AG09319 (cell line): Measurements from ENCODE around the gene RPTOR.

Source experiments
- DNase-seq: peaks from one replicate; pipeline ENCODE4 v3.0.0-alpha.2; 2010; ENCODE audit warnings: low read depth; ENCODE audit errors: extremely low read depth
- TF ChIP-seq, protein P1 (sequence below): IDR thresholded peaks from 2 replicates; pipeline ENCODE4 v1.5.1; 2011; ENCODE audit warnings: low read depth, mild to moderate bottlenecking, inconsistent platforms, low read length, moderate library complexity

Gene RPTOR

DNA sequence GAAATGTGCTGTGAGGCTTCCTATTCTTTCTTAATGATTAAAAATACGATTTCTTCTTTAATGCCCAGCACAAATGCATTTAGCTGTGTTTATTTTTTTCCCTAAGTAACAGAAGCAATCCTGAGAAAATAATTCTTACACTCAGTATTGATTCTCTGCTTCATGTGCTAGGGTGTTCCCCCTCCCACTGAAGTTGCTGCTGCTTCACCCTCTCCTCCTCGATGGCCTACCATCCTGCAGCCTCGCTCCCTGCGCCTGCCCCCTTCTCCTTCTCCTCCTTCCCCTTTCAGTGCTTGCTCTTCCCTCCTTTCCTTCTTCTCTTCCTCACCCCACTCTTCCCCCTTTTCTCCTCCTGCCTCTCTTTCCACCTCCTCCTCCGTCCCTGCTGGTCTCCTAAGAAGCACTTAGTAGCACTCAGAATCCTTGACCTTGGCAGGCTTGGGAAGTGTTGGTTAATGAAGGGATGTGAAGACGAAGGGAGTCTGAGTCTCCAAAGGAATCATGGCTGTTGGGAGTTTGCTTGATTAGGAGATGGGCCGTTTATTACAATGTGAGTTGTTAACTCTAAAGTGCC is 119.7 kb downstream of the RPTOR start:
- no peak for DNase-seq
- TF ChIP-seq, protein P1, sequence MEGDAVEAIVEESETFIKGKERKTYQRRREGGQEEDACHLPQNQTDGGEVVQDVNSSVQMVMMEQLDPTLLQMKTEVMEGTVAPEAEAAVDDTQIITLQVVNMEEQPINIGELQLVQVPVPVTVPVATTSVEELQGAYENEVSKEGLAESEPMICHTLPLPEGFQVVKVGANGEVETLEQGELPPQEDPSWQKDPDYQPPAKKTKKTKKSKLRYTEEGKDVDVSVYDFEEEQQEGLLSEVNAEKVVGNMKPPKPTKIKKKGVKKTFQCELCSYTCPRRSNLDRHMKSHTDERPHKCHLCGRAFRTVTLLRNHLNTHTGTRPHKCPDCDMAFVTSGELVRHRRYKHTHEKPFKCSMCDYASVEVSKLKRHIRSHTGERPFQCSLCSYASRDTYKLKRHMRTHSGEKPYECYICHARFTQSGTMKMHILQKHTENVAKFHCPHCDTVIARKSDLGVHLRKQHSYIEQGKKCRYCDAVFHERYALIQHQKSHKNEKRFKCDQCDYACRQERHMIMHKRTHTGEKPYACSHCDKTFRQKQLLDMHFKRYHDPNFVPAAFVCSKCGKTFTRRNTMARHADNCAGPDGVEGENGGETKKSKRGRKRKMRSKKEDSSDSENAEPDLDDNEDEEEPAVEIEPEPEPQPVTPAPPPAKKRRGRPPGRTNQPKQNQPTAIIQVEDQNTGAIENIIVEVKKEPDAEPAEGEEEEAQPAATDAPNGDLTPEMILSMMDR, result no peak

DNA sequence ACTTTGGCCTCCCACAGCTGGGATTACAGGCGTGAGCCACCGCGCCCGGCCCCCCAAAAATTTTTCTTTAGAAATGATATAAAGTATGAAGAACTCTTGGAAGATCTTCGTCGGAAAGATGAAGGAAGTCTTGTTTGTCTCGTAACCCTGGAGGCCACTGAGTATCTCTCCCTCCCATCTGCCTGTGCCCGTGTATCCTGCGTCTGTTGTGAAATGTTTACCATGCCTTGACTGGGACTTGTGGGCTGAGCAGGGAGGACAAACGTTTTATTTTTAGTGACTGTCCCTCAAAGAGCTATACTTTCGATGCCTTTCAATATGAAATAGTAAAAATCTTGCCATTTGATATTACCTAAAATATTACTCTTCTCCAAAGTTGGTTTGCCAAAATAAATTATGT is 121.2 kb downstream of the RPTOR start:
- no peak for DNase-seq
- TF ChIP-seq, protein P1, result no peak

DNA sequence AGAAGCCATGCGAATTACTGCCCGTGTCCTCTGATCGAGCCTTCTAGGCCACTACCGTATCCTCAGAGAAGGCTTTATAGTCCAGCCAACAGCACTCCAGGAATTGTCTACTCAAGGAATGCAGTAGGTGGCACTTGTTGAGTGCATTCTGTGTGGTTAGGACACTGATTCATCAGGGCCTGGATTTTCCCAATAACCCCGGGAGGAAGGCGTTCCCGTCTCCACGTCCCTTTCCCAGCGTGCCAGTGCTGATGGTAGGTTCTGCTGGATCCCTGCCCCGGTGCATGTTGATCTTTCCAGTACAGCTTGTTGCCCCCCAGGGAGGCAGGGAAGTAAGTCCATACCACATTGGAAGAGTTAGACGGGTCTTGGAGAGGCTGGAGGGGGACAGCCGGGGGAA is 122.2 kb downstream of the RPTOR start:
- DNase-seq, result no peak
- TF ChIP-seq, protein P1, result no peak

DNA sequence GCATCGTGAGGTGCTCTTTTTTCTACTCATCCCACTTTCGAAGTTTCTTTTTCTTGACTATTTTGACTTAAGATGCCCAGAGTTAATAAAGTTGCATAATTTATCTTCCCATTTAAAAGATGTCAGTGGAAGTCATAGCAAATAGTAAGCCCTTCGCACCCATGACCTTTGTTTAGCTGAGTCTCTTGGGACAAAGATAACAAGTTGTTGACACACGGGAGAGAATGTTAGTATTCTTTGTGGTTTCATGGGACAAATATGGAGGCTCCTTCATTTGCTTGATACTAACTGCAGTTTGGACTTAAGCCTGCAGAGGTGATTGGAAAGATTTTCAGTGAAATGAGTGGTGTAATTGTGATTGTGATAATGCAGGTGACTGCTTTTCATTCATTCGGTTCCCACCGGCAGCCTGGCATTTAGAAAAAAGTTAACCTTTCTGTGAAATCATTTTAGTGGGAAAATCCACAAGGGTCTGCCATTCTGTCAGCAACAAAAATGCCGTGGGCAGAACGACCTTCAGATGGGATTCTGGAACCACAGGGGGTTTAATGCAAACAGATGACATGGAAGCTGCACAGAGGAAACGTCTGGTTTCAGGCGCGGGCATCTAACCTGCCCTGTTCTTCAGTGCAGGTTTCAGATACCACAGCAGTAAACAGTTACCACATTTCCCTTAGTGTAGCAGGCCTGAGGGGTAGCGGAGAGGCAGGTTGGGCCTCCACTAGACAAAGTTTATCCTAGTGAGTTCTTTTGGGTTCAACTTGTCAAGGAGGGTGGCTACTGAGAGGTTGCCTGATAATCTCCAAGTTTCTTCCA is 123.0 kb downstream of the RPTOR start:
- no peak for DNase-seq
- TF ChIP-seq, protein P1, result no peak

DNA sequence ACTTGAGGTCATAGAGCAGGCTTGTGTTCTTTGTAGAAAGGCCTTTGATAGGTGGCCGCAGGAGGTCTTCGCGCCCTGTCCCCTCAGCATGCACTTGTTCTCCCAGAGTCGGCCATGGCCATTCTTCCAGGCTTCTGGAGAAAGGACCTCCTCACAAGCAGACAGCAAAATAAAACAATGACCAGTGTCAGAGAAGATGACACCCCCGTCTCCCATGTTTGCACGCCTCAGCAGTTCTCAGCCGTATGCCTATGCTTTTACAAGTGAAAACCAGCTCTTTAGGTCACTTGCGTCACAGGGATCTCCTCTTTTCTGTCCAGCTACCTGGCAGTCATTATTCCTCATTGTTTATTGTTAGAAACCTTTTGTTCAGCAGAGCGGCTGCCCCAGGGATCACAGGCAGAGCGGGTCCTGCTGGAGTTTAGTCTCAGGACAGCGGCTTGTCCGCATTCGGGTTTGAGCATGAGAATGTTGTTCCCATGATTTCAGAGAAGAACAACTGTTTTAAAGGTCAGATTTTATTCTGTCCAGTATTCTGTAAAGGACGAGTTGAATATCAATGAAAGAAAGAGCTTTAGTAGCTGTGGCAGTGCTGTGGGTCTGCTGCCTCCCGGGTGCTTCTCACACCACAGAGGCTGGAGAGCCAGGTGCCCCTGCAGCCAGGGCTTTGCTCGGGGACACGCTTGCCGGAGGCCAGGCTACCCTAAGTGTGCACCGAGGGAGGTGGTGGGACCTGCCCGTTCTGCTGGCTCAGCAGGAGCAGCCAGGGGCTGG is 123.9 kb downstream of the RPTOR start:
- DNase-seq, result no peak
- TF ChIP-seq, protein P1, result no peak

DNA sequence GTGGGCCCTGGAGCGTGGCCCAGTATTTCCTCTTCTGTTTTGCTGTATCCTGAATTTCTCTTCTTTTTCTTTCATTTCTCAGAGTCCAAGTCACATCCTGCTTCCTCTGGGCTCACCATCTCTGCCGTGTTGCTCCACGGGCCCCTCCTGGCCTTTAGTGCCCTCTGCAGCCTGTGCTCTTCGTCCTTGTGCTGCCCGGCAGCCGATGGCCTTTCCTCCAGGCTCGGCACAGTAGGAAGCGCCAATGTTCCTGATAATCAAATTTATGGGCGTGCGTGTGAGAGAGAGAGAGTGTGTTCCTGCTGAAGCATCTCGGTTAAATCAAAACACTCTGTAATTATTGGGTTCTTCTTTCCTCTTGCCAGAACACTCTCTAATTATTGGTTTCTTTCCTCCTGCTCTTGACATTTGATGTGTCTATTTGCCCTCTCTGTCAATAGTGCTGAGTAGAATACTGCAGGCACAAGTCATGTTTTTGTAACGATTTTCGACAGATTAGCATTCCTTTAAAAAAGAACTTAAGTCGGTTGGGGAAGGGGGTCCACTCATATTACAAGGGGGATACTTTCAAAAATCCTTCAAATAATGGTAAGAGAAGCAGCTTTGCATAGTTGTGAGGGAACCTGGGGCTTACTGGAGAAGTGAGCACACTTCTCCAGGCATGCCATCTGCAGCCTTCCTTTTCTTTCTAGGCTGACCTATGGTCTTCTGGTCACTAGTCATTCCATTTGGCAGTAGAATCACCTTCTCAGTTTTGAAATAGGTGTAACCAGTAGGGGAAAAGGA is 126.6 kb downstream of the RPTOR start:
- TF ChIP-seq, protein P1, result no peak
- DNase-seq, result no peak
